Neural cell (in vitro differentiated cells): ENCODE results near the gene MDP1.

Experiments used
- CTCF ChIP-seq: fragments of 450-650 bp; IDR thresholded peaks from 2 replicates; pipeline ENCODE4 v1.5.1; 2014; ENCODE audit warnings: antibody characterized with exemption, mild to moderate bottlenecking, moderate library complexity; ENCODE audit not compliant: poor library complexity, severe bottlenecking
- EP300 ChIP-seq: fragments of 450-650 bp; conservative IDR thresholded peaks from 2 replicates; pipeline ENCODE4 v1.6.1; 2014; ENCODE audit warnings: antibody characterized with exemption, mild to moderate bottlenecking, moderate library complexity; ENCODE audit not compliant: poor library complexity, severe bottlenecking
- RAD21 ChIP-seq: fragments of 450-650 bp; conservative IDR thresholded peaks from 2 replicates; pipeline ENCODE4 v1.6.1; 2014; ENCODE audit warnings: antibody characterized with exemption, mild to moderate bottlenecking, moderate library complexity
- SMC3 ChIP-seq: fragments of 450-650 bp; conservative IDR thresholded peaks from 2 replicates; pipeline ENCODE4 v1.6.1; 2014; ENCODE audit warnings: antibody characterized with exemption, mild to moderate bottlenecking, moderate library complexity; ENCODE audit not compliant: poor library complexity
- TAF1 ChIP-seq: IDR thresholded peaks from 2 replicates; pipeline ENCODE4 v1.6.1; 2012; ENCODE audit warnings: low read depth

- no peak for TF ChIP-seq EP300
- TF ChIP-seq CTCF, result no peak
- TF ChIP-seq SMC3, result no peak
- no peak for TF ChIP-seq TAF1
- no peak for TF ChIP-seq RAD21
Observed at GRCh38 chr14:24238123-24238522, 22.3 kb upstream of the MDP1 start.
